HG02678 (cell line): Measurements from ENCODE around the gene JKAMP.
"Not testable (repeated sequence)": the region's sequence is repeated elsewhere in the genome, so short reads cannot be mapped to it uniquely, and the experiment has no call there.

Source experiments
- ATAC-seq: cut with Tn5 transposase; IDR thresholded peaks from one replicate; pipeline ENCODE4 v1.9.1; 2021; ENCODE audit warnings: mild to moderate bottlenecking, moderate library complexity; ENCODE audit not compliant: unreplicated experiment

Gene JKAMP, protein sequence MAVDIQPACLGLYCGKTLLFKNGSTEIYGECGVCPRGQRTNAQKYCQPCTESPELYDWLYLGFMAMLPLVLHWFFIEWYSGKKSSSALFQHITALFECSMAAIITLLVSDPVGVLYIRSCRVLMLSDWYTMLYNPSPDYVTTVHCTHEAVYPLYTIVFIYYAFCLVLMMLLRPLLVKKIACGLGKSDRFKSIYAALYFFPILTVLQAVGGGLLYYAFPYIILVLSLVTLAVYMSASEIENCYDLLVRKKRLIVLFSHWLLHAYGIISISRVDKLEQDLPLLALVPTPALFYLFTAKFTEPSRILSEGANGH

DNA sequence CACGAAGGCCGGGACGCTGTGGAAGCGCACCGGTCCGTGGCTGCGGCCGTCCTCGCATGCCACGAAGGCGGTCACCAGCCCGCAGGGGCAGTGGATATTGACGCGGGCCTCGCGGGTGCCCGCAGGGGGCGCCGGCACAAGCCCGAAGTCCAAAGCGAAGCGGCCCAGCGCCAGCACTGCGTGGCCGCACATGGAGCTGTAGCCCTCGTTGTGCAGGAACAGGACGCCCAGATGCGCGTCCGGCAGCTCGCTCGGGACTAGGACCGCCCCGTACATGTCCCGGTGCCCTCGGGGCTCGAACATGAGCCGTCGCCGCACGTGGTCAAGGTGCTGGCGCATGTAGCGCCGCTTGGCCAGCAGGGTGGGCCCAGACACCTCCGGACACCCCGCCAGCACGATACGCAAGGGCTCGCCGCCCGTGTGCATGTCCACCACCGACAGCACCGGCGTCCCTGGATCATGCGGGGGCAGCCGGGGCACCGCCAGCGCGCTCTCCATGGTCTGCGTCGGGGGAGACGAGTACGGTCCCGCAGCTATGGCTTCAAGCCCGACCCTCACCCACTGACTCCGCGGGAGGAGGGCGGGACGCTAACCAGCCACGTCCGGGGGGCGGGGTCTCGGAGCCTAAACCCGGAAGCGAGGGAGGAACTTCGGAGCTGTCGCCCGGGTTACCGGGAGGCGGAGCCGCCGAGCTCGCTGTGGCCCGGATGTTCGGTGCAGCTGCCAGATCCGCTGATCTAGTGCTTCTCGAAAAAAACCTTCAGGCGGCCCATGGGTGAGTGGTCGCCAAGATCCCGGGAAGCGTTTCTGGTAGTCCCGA lies at the start of gene JKAMP, which contains the start of gene L3HYPDH:
JKAMP (plus strand) TSS at position 699 of the 820 bp plus-strand sequence; CDS start at position 772, 73 bp downstream.
L3HYPDH (minus strand) TSS at position 590 of the 820 bp plus-strand sequence; CDS start at position 498, 92 bp downstream.
- ATAC-seq: peak; percentile 87

- no peak for ATAC-seq
Measured at GRCh38 chr14:59435101-59435500, 49.2 kb upstream of the JKAMP start.

DNA sequence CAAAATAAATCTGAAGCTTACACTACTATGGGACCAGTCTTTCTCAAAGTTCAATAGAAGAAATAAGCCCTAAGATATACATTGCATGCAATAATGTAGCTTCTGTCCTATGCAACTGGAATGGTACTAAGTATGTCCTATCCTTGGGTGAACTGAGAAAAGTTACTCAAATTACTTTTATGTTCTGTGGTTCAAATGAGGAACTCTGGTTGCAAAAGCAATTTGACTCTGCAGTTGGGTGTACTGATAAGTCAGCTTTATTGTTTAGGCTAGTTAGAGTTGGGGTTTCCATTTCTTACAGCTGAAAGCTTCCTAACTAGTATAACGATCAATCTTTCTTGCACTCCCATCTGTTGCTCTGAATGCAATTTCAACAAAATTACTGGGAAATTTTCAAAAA lies 48.3 kb upstream of the JKAMP start:
- ATAC-seq: no peak

- ATAC-seq: no peak
Measured at GRCh38 chr14:59438195-59438647, 46.1 kb upstream of the JKAMP start.

- no peak for ATAC-seq
Measured at GRCh38 chr14:59439256-59439965, 44.9 kb upstream of the JKAMP start.

GRCh38 chr14:59448673-59449072 lies 35.6 kb upstream of the JKAMP start:
- not testable (repeated sequence) for ATAC-seq

GRCh38 chr14:59450716-59451115 lies 33.6 kb upstream of the JKAMP start:
- no peak for ATAC-seq

GRCh38 chr14:59451849-59452248 lies 32.5 kb upstream of the JKAMP start:
- ATAC-seq: no peak

- ATAC-seq: no peak
Measured at GRCh38 chr14:59454139-59454538, 30.2 kb upstream of the JKAMP start.

GRCh38 chr14:59455411-59455810 lies 28.9 kb upstream of the JKAMP start:
- ATAC-seq: no peak

DNA sequence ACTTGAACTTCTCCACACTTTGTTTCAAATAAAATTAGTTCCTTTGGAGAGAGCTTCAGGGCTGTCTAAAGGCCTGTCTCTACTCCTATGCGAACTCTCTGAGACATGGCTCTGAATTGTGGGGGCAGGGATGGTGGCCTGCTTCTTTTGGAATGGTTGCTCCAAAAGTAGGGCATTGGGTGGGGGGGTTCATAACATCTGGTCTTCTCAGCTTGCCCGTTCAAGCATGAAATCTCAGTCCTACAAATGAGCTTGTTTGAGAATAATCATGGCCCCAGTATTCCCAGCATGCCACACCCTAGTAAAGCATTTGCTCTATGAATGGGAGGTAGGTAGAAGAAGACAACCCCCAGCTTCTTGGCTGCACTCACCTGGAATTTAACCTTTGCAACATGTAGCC lies 25.8 kb upstream of the JKAMP start:
- no peak for ATAC-seq

DNA sequence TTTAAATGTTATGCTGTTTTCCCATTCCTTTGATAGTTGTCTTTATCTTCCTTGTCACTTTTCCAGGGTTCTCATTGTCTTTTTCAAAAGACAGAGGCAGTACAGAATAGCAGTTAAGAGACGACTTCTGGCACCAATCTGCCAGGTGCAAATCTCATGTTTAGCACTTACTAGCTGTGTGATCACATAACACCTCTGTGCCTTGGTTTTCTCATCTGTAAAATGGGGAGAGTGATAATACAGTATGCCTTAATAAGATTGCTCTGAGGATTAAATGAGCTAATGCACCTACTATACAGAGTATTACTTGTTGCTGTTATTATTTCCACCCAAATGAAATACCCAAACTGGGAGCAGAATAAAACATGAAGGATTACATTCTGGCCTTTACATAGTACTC lies 23.9 kb upstream of the JKAMP start:
- no peak for ATAC-seq

DNA sequence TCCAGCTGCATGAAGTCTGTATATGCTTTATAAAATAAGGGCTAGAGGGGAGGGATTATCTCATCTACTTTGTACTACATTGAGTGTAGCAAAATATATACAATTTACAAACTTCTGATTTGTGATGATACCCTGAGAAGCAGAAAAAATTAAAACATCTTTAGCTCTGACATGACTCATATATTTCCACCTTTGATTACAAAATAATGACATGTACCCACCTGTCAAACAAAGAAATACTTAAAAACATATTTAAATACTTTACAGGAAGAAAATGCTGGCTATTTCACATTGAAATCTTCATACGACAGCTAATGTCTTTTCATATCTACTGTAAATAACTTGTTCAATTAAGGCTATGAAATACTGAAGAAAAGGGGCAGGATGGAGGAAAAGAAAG lies 22.4 kb upstream of the JKAMP start:
- ATAC-seq: no peak

GRCh38 chr14:59463787-59464485 lies 20.4 kb upstream of the JKAMP start:
- ATAC-seq: no peak

DNA sequence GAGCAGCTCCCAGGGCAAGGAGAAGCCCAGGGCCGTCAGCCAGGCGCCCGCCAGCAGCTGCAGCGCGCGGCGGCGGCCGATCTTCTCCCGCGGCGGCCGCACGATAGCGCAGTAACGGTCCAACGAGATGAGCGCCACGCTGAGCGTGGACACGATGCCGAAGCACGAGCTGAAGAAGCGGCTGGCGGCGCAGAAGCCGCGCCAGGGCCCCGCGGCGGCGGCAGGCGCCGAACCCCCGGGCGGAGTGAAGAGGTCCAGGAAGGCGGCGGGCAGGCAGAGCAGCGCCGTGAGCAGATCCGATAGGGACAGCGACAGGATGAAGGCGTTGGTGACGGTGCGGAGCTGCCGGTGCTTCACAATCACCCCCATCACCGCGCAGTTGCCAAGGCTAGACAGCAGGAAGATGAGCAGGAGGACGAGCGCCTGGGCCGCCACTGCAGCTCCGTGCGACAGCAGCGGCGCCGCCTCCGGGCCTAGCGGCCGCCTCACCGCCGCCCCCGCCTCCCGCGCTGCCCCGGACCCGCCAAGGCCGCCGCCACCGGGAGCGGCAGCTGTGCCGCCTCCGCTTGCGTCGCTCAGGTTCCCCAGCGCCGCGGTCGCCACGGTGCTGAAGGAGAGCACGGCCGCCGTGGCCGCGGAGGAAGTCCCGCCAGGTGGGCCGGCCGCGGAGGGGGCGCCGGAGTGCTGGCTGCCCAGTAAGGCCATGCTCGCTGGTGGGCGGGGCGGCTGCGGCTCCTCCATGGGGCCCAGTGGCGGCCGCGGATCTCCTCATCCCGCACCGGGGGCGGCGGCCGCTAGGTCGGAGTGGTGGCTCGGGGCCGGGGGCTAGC lies 19.6 kb upstream of the JKAMP start:
- peak; percentile 70 for ATAC-seq

- ATAC-seq: peak; percentile 40
Measured at GRCh38 chr14:59465316-59466135, 18.8 kb upstream of the JKAMP start, which contains the start of gene GPR135. Gene GPR135 (minus strand): TSS chr14:59465380. CDS start chr14:59465226, 154 bp downstream.

DNA sequence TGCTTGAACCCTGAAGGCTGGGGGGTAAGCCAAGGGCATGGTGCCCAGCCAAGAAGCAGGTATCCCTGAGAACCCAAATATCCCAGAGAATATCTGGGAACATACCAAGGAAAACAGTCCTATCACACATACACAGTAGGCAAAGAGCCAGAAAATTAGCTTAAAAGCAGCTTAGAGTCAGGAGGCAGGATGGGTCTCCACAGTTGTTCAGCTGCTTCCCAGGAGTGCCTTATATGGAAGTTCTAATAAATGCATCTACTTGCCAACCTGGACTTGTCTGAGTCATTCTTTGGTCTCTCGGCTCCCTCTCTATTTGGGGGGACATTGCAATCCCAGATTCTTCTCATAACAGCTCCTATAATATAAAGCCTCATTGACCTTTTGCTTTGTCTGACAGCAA lies 10.1 kb upstream of the JKAMP start:
- no peak for ATAC-seq

DNA sequence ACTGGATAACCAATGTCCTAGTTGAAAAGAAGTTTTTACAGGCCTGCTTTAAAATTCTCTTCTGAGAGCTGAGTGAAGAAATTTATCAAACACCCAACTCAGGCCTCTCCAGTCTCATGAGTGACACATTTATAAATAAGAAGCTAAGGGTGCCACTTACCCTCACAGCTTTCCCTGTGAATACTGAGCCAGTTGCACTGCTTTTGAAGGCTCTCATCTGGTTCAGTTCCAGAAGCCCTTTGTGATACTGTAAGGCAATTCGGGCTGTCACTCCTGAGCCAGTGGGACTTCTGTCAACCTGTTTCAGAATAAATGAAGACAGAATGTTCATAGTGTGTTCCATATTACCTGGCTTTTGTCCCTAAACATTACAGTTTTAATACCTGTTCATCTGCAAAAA lies 8.6 kb upstream of the JKAMP start:
- ATAC-seq: no peak

DNA sequence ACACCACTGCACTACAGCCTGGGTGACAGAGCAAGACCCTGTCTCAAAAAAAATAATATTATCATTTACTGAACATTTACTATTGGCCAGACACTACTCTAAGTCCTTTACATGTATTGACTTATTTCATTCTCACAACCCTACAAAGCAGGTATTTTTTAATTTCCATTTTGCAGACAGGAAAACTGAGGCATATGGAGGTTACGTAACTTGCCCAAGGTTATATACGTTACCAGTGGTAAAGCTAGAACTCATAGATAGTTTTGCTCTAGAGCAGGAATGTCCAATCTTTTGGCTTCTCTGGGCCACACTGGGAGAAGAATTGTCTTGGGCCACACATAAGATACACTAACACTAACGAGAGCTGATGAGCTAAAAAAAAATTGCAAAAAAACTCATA lies 5.8 kb upstream of the JKAMP start:
- no peak for ATAC-seq
